GM19099 (cell line): Measurements from ENCODE around the gene MACROD1.

Experiments used
- POLR2A ChIP-seq: IDR thresholded peaks from 3 replicates; pipeline ENCODE4 v1.6.1; 2011; ENCODE audit warnings: low read depth; ENCODE audit not compliant: insufficient read length; ENCODE audit errors: extremely low read depth

Gene MACROD1

GRCh38 chr11:64042301-64042700 lies 123.6 kb downstream of the MACROD1 start:
- no peak for TF ChIP-seq POLR2A

- no peak for TF ChIP-seq POLR2A
Observed at GRCh38 chr11:64041846-64042245, 124.1 kb downstream of the MACROD1 start.

- TF ChIP-seq POLR2A: no peak
Observed at GRCh38 chr11:64040684-64041322, 125.1 kb downstream of the MACROD1 start.

GRCh38 chr11:64039012-64039665 lies 126.8 kb downstream of the MACROD1 start:
- TF ChIP-seq POLR2A: no peak

DNA sequence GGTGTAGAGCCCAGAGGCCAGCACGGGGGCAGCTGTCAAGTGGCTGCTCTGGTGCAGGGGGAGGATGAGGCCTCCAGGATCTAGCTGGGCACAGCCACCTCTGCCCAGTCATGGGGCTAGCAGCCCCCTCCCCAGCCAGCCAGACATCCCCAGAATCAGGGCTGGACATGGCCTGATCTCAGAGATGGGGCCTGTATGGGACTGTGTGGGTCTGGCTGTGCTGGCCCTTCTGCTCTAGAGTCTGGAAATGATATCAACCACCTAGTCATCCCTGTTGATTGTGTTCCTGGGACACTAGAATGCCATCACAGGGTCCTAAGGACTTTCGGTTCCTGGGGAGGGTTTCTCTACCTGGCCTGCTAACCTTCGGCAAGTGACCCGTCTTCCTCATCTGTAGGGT lies 127.4 kb downstream of the MACROD1 start:
- no peak for TF ChIP-seq POLR2A

- TF ChIP-seq POLR2A: no peak
Observed at GRCh38 chr11:64037027-64037634, 128.8 kb downstream of the MACROD1 start.

DNA sequence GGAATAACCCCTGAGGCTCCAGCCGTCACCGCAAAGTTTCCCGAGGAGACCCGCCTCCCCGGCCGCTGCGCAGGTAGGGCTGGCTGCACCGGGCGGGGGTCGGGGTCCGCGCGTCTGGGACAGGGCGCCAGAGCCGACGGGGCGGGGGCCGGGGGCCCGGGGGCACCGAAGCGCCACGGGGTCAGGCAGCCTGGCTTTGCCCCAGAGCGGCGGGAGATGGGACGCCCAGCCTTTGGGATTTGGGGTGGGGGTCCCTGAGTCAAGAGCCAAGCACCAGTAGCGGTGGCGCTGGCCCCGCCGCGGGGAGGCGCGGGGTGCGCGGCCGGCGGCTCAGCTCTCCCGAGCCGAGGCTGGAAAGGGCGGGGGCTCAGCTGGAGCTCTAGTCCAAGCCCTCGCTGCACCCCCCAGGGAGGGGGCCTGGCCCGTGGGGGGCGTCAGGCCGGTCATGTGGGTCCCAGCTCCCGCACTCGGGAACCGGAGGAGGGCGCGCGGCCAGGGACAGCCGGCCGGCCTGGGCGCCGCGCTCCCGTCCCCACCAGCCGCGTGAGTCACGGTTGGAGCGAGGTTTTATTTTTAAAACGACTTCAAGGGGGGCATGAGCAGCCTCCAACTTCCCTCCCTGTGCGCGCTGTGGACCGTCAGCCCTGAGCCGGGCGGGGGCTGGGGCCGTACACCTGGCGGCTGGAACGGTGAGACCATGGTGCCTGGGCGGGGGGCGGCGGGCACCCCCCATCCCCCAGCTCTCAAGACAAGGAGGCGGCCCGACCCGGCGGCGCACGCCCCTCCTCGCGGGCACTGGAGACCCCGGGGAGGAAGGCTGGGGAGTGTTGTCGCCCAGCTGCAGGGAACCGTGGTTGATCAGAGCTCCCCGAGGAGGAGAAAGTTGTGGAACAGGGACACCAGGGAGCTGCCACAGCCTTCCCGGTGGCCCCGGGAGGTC lies 129.6 kb downstream of the MACROD1 start:
- no peak for TF ChIP-seq POLR2A

DNA sequence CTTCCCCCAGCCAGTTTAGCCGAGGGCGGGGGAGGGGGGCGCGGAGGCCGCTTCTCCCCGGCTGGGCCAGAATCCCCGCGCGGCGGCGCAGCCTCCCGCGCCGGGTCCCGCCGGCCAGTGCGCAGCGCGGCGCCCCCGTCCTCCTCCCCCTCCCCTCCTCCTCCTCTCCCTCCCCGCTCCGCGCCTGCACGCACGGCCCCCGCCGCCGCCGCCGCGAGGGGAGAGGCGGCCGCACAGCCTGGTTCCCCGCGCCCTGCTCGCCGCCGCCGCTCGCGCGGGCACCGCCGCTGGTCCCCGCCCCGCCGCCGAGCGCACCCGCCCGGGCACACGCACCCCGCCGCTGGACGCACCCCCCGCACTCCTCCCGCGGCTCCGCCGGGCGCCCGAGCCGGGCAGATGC lies 130.3 kb downstream of the MACROD1 start, which contains the start of gene FLRT1:
Gene FLRT1 (plus strand): TSS at position 356 of the 400 bp plus-strand sequence. CDS start 80,337 bp downstream, outside the sequence.
- TF ChIP-seq POLR2A: no peak

DNA sequence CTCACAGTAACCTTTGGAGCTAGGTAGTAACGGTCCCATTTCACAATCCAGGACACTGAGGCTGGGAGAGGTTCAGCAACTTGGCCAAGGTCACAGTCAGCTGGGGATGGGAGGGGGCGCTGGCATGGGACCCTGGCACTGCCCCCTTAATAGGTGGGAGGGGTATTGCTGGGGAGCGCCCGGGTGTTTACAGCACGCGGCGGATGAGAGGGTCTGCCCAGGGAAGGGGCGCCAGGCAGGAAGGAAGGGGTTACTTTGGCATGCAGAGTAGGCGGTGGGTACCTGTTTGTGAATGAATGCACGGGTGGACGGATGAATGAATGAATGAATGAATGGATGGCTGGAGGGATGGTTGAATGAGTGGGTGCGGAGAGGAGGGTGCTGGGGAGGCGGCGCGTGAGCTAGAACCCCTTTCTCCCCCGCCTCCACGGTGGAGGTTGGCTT lies 130.8 kb downstream of the MACROD1 start:
- TF ChIP-seq POLR2A: no peak

DNA sequence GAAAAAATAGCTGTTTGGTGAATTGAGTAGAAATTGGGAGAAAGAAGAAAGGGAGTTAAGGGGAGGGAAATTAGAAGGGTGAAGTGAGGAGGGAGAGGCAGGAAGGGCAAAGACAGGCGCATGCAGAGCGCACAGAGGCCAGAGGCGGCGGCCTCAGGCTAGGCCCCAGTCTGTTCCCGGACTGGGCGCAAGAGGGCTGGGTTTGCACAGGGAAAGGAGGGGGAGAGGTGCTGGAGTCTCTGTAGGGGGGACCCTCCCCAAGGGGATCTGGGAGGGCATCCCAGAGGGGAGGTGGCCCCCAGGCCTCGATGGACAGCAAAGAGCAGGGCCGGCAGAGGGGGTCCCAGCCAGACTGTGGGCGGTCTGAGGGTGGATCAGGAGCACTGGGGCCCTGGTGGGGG lies 131.5 kb downstream of the MACROD1 start:
- TF ChIP-seq POLR2A: no peak

GRCh38 chr11:64032050-64032449 lies 133.9 kb downstream of the MACROD1 start:
- no peak for TF ChIP-seq POLR2A

DNA sequence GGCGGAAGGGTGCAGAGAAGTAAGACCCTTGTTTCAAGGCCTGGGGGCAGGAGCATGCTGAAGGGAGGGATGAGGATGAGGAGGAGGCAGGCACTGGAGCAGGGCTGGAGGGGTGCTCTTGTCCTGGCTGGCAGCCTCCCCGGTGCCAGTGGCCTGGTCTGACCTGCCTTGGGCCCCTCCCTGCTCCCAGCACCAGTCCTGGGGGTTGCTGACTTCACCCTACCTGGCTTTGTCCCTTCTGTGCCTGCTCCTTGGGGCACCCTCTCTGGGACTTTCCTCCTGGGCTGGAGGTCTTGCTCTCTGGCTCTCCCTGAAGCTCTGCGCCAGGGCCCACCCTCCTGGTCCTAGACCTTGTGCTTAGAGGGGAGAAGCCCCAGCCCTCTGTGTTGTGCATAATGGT lies 134.9 kb downstream of the MACROD1 start:
- no peak for TF ChIP-seq POLR2A

GRCh38 chr11:64029773-64030172 lies 136.1 kb downstream of the MACROD1 start:
- no peak for TF ChIP-seq POLR2A

DNA sequence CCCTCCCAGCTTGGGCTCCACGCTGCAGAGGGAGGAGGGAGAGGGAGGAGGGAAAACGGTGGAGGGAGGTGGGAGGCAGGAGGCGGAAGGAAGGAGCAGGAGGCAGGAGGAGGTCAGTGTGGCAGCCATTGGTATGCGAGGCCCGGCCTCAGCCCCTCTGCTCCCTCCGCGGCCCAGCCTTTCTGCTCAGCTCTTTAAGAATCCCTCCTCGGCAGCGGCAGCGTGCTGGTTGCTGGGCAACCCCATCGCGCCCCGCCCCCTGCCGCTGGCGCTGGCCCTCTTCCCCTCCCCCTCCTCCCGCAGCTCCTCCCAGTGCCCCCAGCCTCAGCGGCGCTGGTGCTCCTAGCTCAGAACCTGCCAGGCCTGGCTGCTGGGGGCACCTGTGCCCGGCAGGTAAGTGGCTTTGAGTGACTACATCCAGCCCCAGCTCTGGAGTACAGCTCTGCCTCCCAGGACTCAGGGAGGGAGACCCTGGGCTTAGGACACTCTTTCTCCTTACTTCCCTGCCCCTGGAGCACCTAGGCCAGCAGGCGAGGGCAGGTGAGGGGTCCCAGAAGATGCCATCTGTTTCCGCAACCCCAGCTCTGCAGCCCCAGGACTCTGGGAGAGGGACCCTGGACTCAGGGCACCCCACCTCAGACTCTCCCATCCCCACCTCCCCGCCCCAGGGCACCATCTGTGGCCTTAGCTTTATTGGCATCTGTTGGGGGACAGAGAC lies 137.4 kb downstream of the MACROD1 start:
- no peak for TF ChIP-seq POLR2A
